Retinal pigment epithelial cell (primary cell): ENCODE results near the gene SPOP.

Source experiments
- DNase-seq: peaks from one replicate; pipeline ENCODE4 v3.0.0-alpha.2; 2010; ENCODE audit warnings: low read depth
- H3K4me3 ChIP-seq: 2 replicates; pipeline ENCODE4 v1.5.1; 2011; ENCODE audit warnings: mild to moderate bottlenecking, low read length, control low read depth, moderate library complexity
- CTCF ChIP-seq: conservative IDR thresholded peaks from 2 replicates; pipeline ENCODE4 v1.5.1; 2011; ENCODE audit warnings: low read depth, low read length, control low read depth, inconsistent platforms

The SPOP gene

GRCh38 chr17:49576088-49576916 lies 101.6 kb downstream of the SPOP start:
- no peak for DNase-seq
- no peak for TF ChIP-seq CTCF
- peak overlapping the region; percentile 44 for H3K4me3 ChIP-seq

GRCh38 chr17:49575679-49576087 lies 102.2 kb downstream of the SPOP start, which contains the start of gene NXPH3:
TSS of gene NXPH3 (plus strand) at chr17:49575871. CDS start at chr17:49576220, 349 bp downstream.
- no peak for DNase-seq
- peak within 1 kb of the TSS; percentile 44 for H3K4me3 ChIP-seq
- TF ChIP-seq CTCF, result peak; percentile 31

- peak overlapping the region; percentile 8 for H3K4me3 ChIP-seq
These were observed 102.8 kb downstream of the SPOP start for GRCh38 chr17:49574945-49575678.

GRCh38 chr17:49574323-49574781 lies 103.5 kb downstream of the SPOP start:
- no peak overlapping the region for H3K4me3 ChIP-seq
- DNase-seq, result no peak
- TF ChIP-seq CTCF, result no peak

More at GRCh38 chr17:49574945-49575678, 102.8 kb downstream of the SPOP start:
- no peak for TF ChIP-seq CTCF
- no peak for DNase-seq

GRCh38 chr17:49573510-49574322 lies 104.2 kb downstream of the SPOP start:
- no peak for DNase-seq
- H3K4me3 ChIP-seq, result no peak overlapping the region
- no peak for TF ChIP-seq CTCF

GRCh38 chr17:49572806-49573420 lies 105.0 kb downstream of the SPOP start:
- no peak for DNase-seq
- TF ChIP-seq CTCF, result no peak
- no peak overlapping the region for H3K4me3 ChIP-seq
